Caco-2 (cell line): ENCODE results near the gene ENO2. TPM values are rescaled to one million over a fixed set of nuclear protein-coding genes. Genes with fewer than 3 reads are reported as not detected.
A peak's percentile ranks its signal among the peaks of the same experiment; 100 is the strongest.

Experiments used
- BruUV-seq: library from RNA; stranded (reverse); fragments of 400-500 nt; replicated peaks from 2 replicates; lab custom pipeline; 2021; lab: Mats Ljungman, UMichigan
- CTCF ChIA-PET: fragments of 300-600 bp; sonication (Branson Sonifier 250); formaldehyde crosslinking; loops from one replicate; lab custom pipeline; 2022; ENCODE audit warnings: antibody characterized with exemption; lab: Charles Lee
- POLR2A ChIA-PET: fragments of 300-600 bp; sonication (Branson Sonifier 250); formaldehyde crosslinking; loops from one replicate; lab custom pipeline; 2022; ENCODE audit warnings: antibody characterized with exemption; lab: Charles Lee
- DNase-seq, 2 experiments: peaks; one replicate each; pipeline versions ENCODE4 v3.0.0 to v3.0.0-alpha.2; 2020 to 2022
- H3K27me3 ChIP-seq: replicated peaks from 2 replicates; pipeline ENCODE4 v1.6.0; 2011; ENCODE audit warnings: low read length; ENCODE audit not compliant: control insufficient read depth, insufficient read depth
- H3K36me3 ChIP-seq: 2 replicates; pipeline ENCODE4 v1.5.1; 2011; ENCODE audit warnings: low read length; ENCODE audit not compliant: control insufficient read depth, insufficient read depth
- H3K4me1 ChIP-seq: fragments of 250-450 bp; sonication (Bioruptor Pico); 2 replicates; pipeline ENCODE4 v1.5.1; 2020; ENCODE audit warnings: mild to moderate bottlenecking
- H3K4me3 ChIP-seq: 2 replicates; pipeline ENCODE4 v1.5.1; 2011; ENCODE audit warnings: low read depth, mild to moderate bottlenecking, control low read depth, low read length
- H3K9me3 ChIP-seq: fragments of 250-450 bp; sonication (Bioruptor Pico); 2 replicates; pipeline ENCODE4 v1.5.1; 2020; ENCODE audit warnings: mild to moderate bottlenecking, moderate library complexity
- H3K27ac Mint-ChIP-seq: one replicate; pipeline ENCODE4 v1.8.0; 2022; ENCODE audit warnings: mixed read lengths; ENCODE audit not compliant: unreplicated experiment
- H3K27me3 Mint-ChIP-seq: one replicate; pipeline ENCODE4 v1.8.0; 2022; ENCODE audit warnings: mixed read lengths; ENCODE audit not compliant: insufficient read depth, unreplicated experiment
- H3K36me3 Mint-ChIP-seq: one replicate; pipeline ENCODE4 v1.8.0; 2022; ENCODE audit warnings: mild to moderate bottlenecking, mixed read lengths; ENCODE audit not compliant: insufficient read depth, unreplicated experiment
- H3K4me1 Mint-ChIP-seq: one replicate; pipeline ENCODE4 v1.8.0; 2022; ENCODE audit warnings: low read depth, mixed read lengths; ENCODE audit not compliant: unreplicated experiment
- H3K4me3 Mint-ChIP-seq: one replicate; pipeline ENCODE4 v1.8.0; 2022; ENCODE audit warnings: mild to moderate bottlenecking, moderate library complexity, mixed read lengths; ENCODE audit not compliant: unreplicated experiment
- H3K9me3 Mint-ChIP-seq: one replicate; pipeline ENCODE4 v1.8.0; 2022; ENCODE audit warnings: mixed read lengths; ENCODE audit not compliant: unreplicated experiment
- intact Hi-C: fragments of 100-400 bp; cut with micrococcal nuclease; formaldehyde crosslinking; loops from one replicate; pipeline ENCODE4 v1.10.0; 2022; ENCODE audit not compliant: unreplicated experiment
- total RNA-seq: library from RNA; stranded (reverse); gene quantifications from 2 replicates; pipeline ENCODE4 v1.2.3, GENCODE V29; 2022
- TF ChIP-seq, protein P1 (sequence below), 2 experiments: fragments of 200-600 bp in 1 of 2; IDR thresholded peaks; 1 replicate in 1 of 2; 2 replicates in 1 of 2; pipeline versions ENCODE4 v1.5.1 to v1.8.0; 2011 to 2022; ENCODE audit warnings: antibody characterized with exemption in 1 of 2, control low read depth in 1 of 2, inconsistent platforms in 1 of 2, low read depth in 1 of 2, low read length in 1 of 2, mild to moderate bottlenecking in 1 of 2, moderate library complexity in 1 of 2; ENCODE audit not compliant: insufficient read depth in 1 of 2, severe bottlenecking in 1 of 2, unreplicated experiment in 1 of 2

ENO2 gene
- total RNA-seq, 1 experiment from 2014 or later = 23.2 TPM

- intact Hi-C loops = loop anchor here (1.0 to 5.0 kb wide), 3 partner anchors 73 to 145 kb away; partner anchors contain the start of genes C1R and C1RL
- Mint-ChIP-seq H3K9me3 (no peaks in the 10 kb centered on the region), H3K36me3 (peaks cover 75% of the 10 kb centered on the region), H3K27me3 (no peaks in the 10 kb centered on the region), H3K27ac (peak overlapping the region; percentile 93), H3K4me1 (peaks cover 32% of the 10 kb centered on the region), H3K4me3 (peak overlapping the region; percentile 81)
- peaks cover 19% of the 10 kb centered on the region for H3K36me3 ChIP-seq
- H3K4me1 ChIP-seq = peaks cover 39% of the 10 kb centered on the region
- TF ChIP-seq, protein P1, sequence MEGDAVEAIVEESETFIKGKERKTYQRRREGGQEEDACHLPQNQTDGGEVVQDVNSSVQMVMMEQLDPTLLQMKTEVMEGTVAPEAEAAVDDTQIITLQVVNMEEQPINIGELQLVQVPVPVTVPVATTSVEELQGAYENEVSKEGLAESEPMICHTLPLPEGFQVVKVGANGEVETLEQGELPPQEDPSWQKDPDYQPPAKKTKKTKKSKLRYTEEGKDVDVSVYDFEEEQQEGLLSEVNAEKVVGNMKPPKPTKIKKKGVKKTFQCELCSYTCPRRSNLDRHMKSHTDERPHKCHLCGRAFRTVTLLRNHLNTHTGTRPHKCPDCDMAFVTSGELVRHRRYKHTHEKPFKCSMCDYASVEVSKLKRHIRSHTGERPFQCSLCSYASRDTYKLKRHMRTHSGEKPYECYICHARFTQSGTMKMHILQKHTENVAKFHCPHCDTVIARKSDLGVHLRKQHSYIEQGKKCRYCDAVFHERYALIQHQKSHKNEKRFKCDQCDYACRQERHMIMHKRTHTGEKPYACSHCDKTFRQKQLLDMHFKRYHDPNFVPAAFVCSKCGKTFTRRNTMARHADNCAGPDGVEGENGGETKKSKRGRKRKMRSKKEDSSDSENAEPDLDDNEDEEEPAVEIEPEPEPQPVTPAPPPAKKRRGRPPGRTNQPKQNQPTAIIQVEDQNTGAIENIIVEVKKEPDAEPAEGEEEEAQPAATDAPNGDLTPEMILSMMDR (IDR thresholded peaks at IDR 0.05; ENCODE audit: insufficient read depth in 1 of 2, low read depth in 1 of 2, low read length in 1 of 2, severe bottlenecking in 1 of 2, unreplicated experiment in 1 of 2) = no peak
- no TSS peak for BruUV-seq
- peak in 1 of 2 experiments; percentile 63 for DNase-seq
- H3K9me3 ChIP-seq = no peaks in the 10 kb centered on the region
- H3K27me3 ChIP-seq = no peaks in the 10 kb centered on the region
- CTCF ChIA-PET = interaction anchor here (0.6 to 8.6 kb wide), 15 partner anchors 12 to 250 kb away, joined by 3 to 241 read pairs (median 4); partner anchors contain the start of genes C12orf57, C1RL, CDCA3 and RNU7-1
- peak overlapping the region; percentile 64 for H3K4me3 ChIP-seq
- POLR2A ChIA-PET = interaction anchor here (0.9 to 9.3 kb wide), 5 partner anchors 12 to 111 kb away, joined by 3 to 237 read pairs (median 5); partner anchors contain the start of genes C12orf57 and RNU7-1
These were observed 49.5 kb downstream of the ENO2 start for GRCh38 chr12:6963791-6964413.

DNA sequence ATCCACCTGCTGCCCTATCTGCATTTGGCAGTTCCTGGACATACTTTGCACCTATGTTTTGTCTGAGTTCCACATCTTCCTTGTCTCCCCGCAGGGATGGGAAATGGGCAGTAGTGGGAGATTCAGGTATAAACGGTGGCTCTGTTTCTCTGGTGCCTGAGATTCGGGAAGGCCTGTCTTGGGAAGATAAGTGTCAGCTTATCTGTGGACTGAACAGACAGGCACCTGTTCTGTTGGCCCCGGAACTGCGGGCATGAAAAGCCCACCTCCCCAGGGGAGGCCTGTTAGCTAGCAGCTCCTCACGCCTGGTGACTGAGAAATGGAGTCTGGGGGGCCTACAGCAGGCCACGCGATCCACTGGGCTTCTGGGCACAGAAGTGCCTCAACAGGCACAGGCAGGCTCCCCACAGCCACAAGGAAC lies 50.2 kb downstream of the ENO2 start:
- Histone ChIP-seq H3K27me3 (no peaks in the 10 kb centered on the region), H3K36me3 (peaks cover 19% of the 10 kb centered on the region), H3K4me1 (peaks cover 39% of the 10 kb centered on the region), H3K4me3 (peak overlapping the region; percentile 64), H3K9me3 (no peaks in the 10 kb centered on the region)
- peaks cover 37% of the 10 kb centered on the region for H3K4me1 Mint-ChIP-seq
- CTCF ChIA-PET = interaction anchor here (0.5 to 8.6 kb wide), 19 partner anchors 12 to 431 kb away, joined by 3 to 241 read pairs (median 4); partner anchors contain the start of genes C12orf57, C1RL, CDCA3 and GAPDH
- intact Hi-C loops = loop anchor here (5.0 kb wide), 1 partner anchor 128 kb away; the partner anchor contains the start of gene C1R
- POLR2A ChIA-PET = interaction anchor here (1.1 to 9.3 kb wide), 4 partner anchors 11 to 112 kb away, joined by 3 to 237 read pairs (median 7); partner anchors contain the start of genes C12orf57 and RNU7-1
- H3K36me3 Mint-ChIP-seq = peaks cover 82% of the 10 kb centered on the region
- H3K27me3 Mint-ChIP-seq = no peaks in the 10 kb centered on the region
- TF ChIP-seq, protein P1 (IDR thresholded peaks at IDR 0.05; ENCODE audit: insufficient read depth in 1 of 2, low read depth in 1 of 2, low read length in 1 of 2, severe bottlenecking in 1 of 2, unreplicated experiment in 1 of 2) = no peak
- H3K9me3 Mint-ChIP-seq = no peaks in the 10 kb centered on the region
- peak overlapping the region; percentile 93 for H3K27ac Mint-ChIP-seq
- peak overlapping the region; percentile 81 for H3K4me3 Mint-ChIP-seq
- DNase-seq = no peak
- no TSS peak for BruUV-seq

DNA sequence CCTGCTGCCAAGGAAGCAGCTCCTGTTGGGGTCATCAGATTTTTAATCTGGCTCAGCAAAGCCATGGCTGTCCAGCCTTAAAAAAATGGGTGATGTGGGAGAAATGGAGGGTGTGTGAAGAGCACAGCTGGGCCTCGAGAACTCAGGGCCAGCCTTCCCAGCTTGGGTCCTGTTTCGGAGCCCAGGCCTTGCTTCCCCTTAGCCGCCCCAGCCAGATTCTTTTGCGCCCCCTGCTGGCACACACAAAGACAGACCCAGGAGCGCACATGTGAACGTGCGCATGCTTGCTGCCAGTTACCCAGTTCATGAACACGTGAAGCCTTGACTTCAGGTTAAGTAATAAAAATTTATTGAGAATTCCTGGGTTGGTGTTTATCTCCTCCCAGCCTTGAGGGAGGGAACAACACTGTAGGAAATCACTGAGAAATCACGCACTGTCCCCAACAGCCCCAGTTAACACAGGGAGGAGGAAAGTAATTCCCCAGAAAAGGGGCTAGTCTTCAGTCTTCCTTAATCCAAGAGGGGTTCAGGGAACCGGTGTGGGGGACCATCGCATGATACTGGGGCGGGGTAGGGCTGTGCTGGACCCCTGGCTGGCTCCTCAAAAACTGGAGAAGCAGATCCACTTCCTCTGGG lies 50.8 kb downstream of the ENO2 start:
- H3K4me1 Mint-ChIP-seq = peaks cover 37% of the 10 kb centered on the region
- Histone ChIP-seq H3K4me3 (peak overlapping the region; percentile 64), H3K36me3 (peaks cover 19% of the 10 kb centered on the region), H3K4me1 (peaks cover 39% of the 10 kb centered on the region), H3K27me3 (no peaks in the 10 kb centered on the region), H3K9me3 (no peaks in the 10 kb centered on the region)
- H3K36me3 Mint-ChIP-seq = peaks cover 87% of the 10 kb centered on the region
- POLR2A ChIA-PET = interaction anchor here (9.3 kb wide), 1 partner anchor 20 kb away, joined by 237 read pairs; the partner anchor contains the start of genes C12orf57 and RNU7-1
- no TSS peak for BruUV-seq
- DNase-seq = peak; percentile 91 to 93
- peak overlapping the region; percentile 93 for H3K27ac Mint-ChIP-seq
- peak overlapping the region; percentile 81 for H3K4me3 Mint-ChIP-seq
- intact Hi-C loops = no loop called here
- H3K9me3 Mint-ChIP-seq = no peaks in the 10 kb centered on the region
- TF ChIP-seq, protein P1 (IDR thresholded peaks at IDR 0.05; ENCODE audit: insufficient read depth in 1 of 2, low read depth in 1 of 2, low read length in 1 of 2, severe bottlenecking in 1 of 2, unreplicated experiment in 1 of 2) = peak; percentile 95 to 96
- CTCF ChIA-PET = interaction anchor here (0.5 to 8.6 kb wide), 17 partner anchors 13 to 431 kb away, joined by 3 to 241 read pairs (median 4); partner anchors contain the start of genes C12orf57, C1RL, CDCA3 and GAPDH
- no peaks in the 10 kb centered on the region for H3K27me3 Mint-ChIP-seq
